ENCODE data around the gene ACTL7B.

GRCh38 chr9:108867116-108867515 is 11.3 kb upstream of the ACTL7B start:
- TF ChIP-seq CTCF (conservative IDR thresholded peaks at IDR 0.05; ENCODE audit: low read depth in 2 of 2) = no peak
- TF ChIP-seq EZH2 (IDR thresholded peaks at IDR 0.05; ENCODE audit: low read depth, unreplicated experiment) = no peak
- TF ChIP-seq STAT1 (IDR thresholded peaks at IDR 0.05; ENCODE audit: unreplicated experiment) = no peak
- no peak for TF ChIP-seq POLR2AphosphoS5 (IDR thresholded peaks at IDR 0.05; ENCODE audit: low read depth)
- TF ChIP-seq CREB1 (CRISPR knock-in tag; IDR thresholded peaks at IDR 0.05; ENCODE audit: low read depth) = no peak
- no peak for TF ChIP-seq REST (IDR thresholded peaks at IDR 0.05; ENCODE audit: unreplicated experiment)
- no peak for TF ChIP-seq EZH2phosphoT487 (IDR thresholded peaks at IDR 0.05; ENCODE audit: unreplicated experiment)
- no peak for TF ChIP-seq NANOG (IDR thresholded peaks at IDR 0.05; ENCODE audit: borderline replicate concordance)
- TF ChIP-seq JUNB (IDR thresholded peaks at IDR 0.05; ENCODE audit: unreplicated experiment) = no peak
- no peak for TF ChIP-seq ZNF331 (CRISPR knock-in tag; IDR thresholded peaks at IDR 0.05; ENCODE audit: low read depth)
- TF ChIP-seq ZNF462 (CRISPR knock-in tag; IDR thresholded peaks at IDR 0.05) = no peak
- TF ChIP-seq ETS1 (IDR thresholded peaks at IDR 0.05) = no peak
- no peak for TF ChIP-seq ZNF114 (CRISPR knock-in tag; IDR thresholded peaks at IDR 0.05)

Data from GM23338 (cell line).